Activated naive CD4-positive, alpha-beta T cell treated with anti-CD3 and anti-CD28 coated beads, Interleukin-2, amount 50 U/mL, for 72 hours (primary cell): ENCODE measurements around the gene TUBGCP5. TPM values are rescaled to one million over a fixed set of nuclear protein-coding genes. Genes with fewer than 3 reads are reported as not detected.

ENCODE experiments used
- ATAC-seq, 2 donors: fragments of 150-1000 bp; cut with Tn5 transposase; 2 replicates each; pipeline ENCODE4 v1.10.0; 2021; ENCODE audit warnings: mild to moderate bottlenecking in 2 of 2, moderate library complexity in 2 of 2
- DNase-seq, 2 donors: peaks; one replicate each; pipeline ENCODE4 v3.0.0; 2021 to 2022; ENCODE audit warnings: low spot score in 2 of 2
- H3K27ac Mint-ChIP-seq, 2 donors: one replicate each; pipeline ENCODE4 v1.8.0; 2022; ENCODE audit warnings: mild to moderate bottlenecking in 2 of 2, mixed read lengths in 2 of 2
- H3K36me3 Mint-ChIP-seq, 2 donors: one replicate each; pipeline ENCODE4 v1.8.0; 2022; ENCODE audit warnings: mixed read lengths in 2 of 2
- H3K9me3 Mint-ChIP-seq, 2 donors: one replicate each; pipeline ENCODE4 v1.8.0; 2022; ENCODE audit warnings: mixed read lengths in 2 of 2
- total RNA-seq, 2 donors: library from RNA; stranded (reverse); gene quantifications; one replicate each; pipeline ENCODE4 v1.2.3, GENCODE V29; 2022

The TUBGCP5 gene
- total RNA-seq, 2 donors from 2014 or later: 12.3 to 13.3 TPM

DNA sequence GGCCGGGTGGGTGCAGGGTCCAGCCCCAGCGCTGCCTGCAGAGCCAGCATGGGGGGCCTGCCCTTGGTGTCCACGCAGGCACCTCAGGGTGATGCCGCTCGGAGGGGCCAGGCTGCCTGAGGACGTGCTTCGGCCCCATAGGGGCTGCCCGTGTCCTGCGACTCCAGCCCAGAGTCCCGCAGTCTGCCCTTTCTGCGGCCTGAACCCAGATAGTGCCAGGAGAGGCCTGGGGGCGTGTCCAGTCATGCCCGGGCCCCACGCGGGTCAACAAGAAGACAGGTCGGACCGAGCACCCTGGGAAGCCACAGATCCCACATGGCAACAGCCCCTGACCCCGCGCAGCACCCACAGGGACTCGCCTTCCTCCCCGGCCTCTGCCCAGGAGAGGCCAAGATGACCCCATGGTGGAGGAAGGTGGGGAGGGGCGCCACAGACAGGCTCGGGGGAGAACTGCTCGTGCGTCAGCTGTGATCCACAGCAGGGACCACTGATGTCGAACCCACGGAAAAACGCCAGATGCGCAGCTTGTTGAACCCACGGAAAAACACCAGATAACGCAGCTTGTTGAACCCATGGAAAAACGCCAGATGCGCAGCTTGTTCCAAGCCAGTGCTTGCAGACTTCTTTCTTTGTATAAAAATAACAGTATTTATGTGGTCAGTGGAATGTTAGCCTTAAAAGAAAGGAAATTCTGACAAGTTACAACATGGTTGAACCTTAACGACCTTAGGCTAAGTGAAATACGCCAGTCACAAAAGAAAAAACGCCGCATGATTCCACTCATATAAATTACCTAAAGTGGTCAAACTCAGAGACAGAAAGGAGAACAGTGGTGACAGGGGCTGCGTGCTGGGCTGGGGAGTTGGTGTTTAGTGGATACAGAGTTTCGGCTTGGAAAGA, 87.7 kb downstream of the TUBGCP5 start:
- Mint-ChIP-seq H3K27ac (no peak overlapping the region), H3K36me3 (no peaks in the 10 kb centered on the region), H3K9me3 (no peaks in the 10 kb centered on the region)
- DNase-seq (no peak), ATAC-seq (no peak)

DNA sequence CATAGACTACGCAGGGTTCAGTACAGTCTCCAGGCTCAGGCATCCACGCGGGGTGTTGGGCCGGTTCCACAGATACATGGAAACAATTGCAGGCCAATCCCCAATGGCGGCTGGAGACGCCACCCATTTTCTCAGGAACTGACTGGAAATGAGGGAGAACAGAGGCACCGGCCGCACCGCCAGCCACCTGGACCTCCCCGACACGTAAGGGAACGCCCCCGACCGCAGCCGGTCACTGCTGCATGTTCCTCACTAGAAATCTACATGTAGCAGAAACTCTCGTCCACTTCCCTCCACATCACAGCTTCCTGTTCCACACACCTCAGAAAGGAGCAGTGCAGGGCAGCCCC, 88.4 kb downstream of the TUBGCP5 start:
- Mint-ChIP-seq H3K36me3 (no peaks in the 10 kb centered on the region), H3K9me3 (no peaks in the 10 kb centered on the region), H3K27ac (no peak overlapping the region)
- DNase-seq (no peak), ATAC-seq (no peak)

DNA sequence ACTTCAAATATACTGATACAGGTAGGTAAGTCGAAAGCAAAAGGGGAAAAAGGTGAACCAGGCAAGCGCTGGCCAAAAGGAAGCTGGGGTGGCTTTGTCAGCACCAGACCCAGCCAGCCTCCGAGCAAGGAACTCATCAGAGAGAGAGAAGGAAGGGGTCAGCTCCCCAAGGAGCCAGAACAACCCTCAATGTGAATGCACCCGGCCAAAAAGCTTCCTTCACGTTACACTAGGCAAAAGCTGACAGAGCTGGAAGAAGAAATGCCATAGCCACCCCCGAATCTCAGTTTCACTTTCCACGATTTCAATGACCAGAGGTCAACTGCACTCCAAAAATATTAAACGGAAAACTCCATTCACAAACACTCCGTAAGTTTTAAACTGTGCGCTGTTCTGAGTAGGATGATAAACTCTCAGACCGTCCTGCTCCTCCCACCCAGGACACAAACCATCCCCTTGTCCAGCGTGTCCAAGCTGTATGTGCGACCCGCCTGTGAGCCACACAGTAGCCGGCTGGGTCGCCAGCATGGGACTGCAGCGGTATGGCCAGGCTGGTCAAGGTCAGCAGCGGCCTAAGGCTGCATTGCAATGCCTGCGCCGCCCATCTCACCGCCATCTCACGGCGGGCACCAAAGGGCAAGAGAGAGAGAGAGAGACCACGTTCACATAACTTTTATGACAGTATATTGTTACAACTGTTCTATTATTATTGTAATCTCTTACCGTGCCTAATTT, 88.9 kb downstream of the TUBGCP5 start:
- no peaks in the 10 kb centered on the region for H3K9me3 Mint-ChIP-seq
- ATAC-seq: no peak

More for the DNA sequence above, 88.9 kb downstream of the TUBGCP5 start:
- H3K27ac Mint-ChIP-seq: no peak overlapping the region
- no peak for DNase-seq
- H3K36me3 Mint-ChIP-seq: no peaks in the 10 kb centered on the region

Other genes starting within 250 kb of the TUBGCP5 start
- gene NIPA2, start 200.9 kb downstream of the TUBGCP5 start, total RNA-seq: 10 to 100 TPM; 48.6 to 54.6 TPM
- 10 to 100 TPM; 19.2 to 40.6 TPM for gene CYFIP1, start 59.2 kb downstream of the TUBGCP5 start, total RNA-seq
- gene GOLGA6L1, start 97.3 kb upstream of the TUBGCP5 start, total RNA-seq: not detected